Mammary epithelial cell (primary cell): ENCODE results near the gene LUZP2.

Experiments
- EZH2 ChIP-seq: IDR thresholded peaks from 2 replicates; pipeline ENCODE4 v1.6.1; 2012; ENCODE audit warnings: low read length, inconsistent platforms, borderline replicate concordance
- TF ChIP-seq, protein P1 (sequence below), 2 donors: IDR thresholded peaks in 1 of 2; conservative IDR thresholded peaks in 1 of 2; 2 replicates each; pipeline ENCODE4 v1.5.1; 2011 to 2012; ENCODE audit warnings: inconsistent platforms in 2 of 2, low read length in 2 of 2, mild to moderate bottlenecking in 2 of 2, control low read depth in 1 of 2, low read depth in 1 of 2; ENCODE audit not compliant: insufficient read depth in 1 of 2; ENCODE audit errors: extremely low read depth in 1 of 2

- TF ChIP-seq, protein P1, sequence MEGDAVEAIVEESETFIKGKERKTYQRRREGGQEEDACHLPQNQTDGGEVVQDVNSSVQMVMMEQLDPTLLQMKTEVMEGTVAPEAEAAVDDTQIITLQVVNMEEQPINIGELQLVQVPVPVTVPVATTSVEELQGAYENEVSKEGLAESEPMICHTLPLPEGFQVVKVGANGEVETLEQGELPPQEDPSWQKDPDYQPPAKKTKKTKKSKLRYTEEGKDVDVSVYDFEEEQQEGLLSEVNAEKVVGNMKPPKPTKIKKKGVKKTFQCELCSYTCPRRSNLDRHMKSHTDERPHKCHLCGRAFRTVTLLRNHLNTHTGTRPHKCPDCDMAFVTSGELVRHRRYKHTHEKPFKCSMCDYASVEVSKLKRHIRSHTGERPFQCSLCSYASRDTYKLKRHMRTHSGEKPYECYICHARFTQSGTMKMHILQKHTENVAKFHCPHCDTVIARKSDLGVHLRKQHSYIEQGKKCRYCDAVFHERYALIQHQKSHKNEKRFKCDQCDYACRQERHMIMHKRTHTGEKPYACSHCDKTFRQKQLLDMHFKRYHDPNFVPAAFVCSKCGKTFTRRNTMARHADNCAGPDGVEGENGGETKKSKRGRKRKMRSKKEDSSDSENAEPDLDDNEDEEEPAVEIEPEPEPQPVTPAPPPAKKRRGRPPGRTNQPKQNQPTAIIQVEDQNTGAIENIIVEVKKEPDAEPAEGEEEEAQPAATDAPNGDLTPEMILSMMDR (conservative IDR thresholded peaks at IDR 0.05 in 1 of 2, IDR thresholded peaks at IDR 0.05 in 1 of 2; ENCODE audit: extremely low read depth in 1 of 2, insufficient read depth in 1 of 2, low read depth in 1 of 2, low read length in 2 of 2): no peak
- TF ChIP-seq EZH2: no peak
These were observed 94.4 kb downstream of the LUZP2 start for GRCh38 chr11:24591283-24591682.
